ENCODE data around the gene FRMD3. TPM values are rescaled to one million over a fixed set of nuclear protein-coding genes. Genes with fewer than 3 reads are reported as not detected.
A peak's percentile ranks its signal among the peaks of the same experiment; 100 is the strongest.

The FRMD3 gene
- total RNA-seq, 4 donors from 2014 or later = 7.9 to 13.4 (median 11.8) TPM

DNA sequence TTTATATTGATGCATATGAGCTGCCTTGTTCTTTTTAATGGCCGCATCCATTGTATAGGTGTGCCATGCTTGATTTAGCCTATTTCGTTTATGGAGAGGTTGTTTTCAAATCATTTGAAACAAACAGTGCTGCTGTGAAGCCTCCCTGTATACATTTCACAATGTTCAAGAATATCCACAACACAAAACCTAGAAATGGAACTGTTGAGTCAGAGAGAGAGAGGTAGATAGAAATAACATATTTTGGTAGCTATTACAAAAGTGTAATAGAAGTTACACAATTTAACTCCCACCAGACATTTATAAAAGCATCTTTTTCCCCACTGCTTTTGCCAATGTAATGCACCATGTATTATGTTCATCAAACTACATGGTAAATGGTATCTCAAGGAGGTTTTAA is 82.0 kb downstream of the FRMD3 start:
- TF ChIP-seq POLR2AphosphoS5 (IDR thresholded peaks at IDR 0.05) (no peak), POLR2A (IDR thresholded peaks at IDR 0.05; ENCODE audit: low read depth) (no peak), EP300 (IDR thresholded peaks at IDR 0.05) (no peak)
- TF ChIP-seq, protein P1, sequence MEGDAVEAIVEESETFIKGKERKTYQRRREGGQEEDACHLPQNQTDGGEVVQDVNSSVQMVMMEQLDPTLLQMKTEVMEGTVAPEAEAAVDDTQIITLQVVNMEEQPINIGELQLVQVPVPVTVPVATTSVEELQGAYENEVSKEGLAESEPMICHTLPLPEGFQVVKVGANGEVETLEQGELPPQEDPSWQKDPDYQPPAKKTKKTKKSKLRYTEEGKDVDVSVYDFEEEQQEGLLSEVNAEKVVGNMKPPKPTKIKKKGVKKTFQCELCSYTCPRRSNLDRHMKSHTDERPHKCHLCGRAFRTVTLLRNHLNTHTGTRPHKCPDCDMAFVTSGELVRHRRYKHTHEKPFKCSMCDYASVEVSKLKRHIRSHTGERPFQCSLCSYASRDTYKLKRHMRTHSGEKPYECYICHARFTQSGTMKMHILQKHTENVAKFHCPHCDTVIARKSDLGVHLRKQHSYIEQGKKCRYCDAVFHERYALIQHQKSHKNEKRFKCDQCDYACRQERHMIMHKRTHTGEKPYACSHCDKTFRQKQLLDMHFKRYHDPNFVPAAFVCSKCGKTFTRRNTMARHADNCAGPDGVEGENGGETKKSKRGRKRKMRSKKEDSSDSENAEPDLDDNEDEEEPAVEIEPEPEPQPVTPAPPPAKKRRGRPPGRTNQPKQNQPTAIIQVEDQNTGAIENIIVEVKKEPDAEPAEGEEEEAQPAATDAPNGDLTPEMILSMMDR (IDR thresholded peaks at IDR 0.05) = no peak
- H3K27ac ChIP-seq (replicated peaks in 1 of 4) = no peak overlapping the region

DNA sequence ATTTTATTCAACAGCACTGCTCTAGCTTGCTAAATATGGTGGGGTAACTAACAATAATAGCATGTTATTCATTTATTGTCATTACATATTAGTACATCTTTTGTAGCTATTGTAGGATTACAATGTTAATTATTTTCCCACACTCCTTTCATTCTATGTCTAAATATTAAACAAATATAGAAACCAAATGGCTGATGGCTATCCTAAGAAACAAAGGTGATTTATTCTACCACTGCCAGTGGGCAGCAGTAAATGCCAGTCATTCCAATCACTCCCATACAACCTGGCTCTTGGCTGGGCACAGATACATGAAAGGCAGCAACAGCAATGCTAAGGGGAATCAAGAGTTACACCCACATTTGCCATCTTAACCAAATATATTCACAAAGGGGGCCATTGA is 84.1 kb downstream of the FRMD3 start:
- TF ChIP-seq EP300 (IDR thresholded peaks at IDR 0.05) = no peak
- no peak for TF ChIP-seq POLR2A (IDR thresholded peaks at IDR 0.05; ENCODE audit: low read depth)
- TF ChIP-seq, protein P1 (IDR thresholded peaks at IDR 0.05) = no peak
- TF ChIP-seq POLR2AphosphoS5 (IDR thresholded peaks at IDR 0.05) = no peak

More for the DNA sequence above, 82.0 kb downstream of the FRMD3 start:
- DNase-seq (ENCODE audit: extremely low spot score) = no peak
- Histone ChIP-seq H3K9me3 (peaks cover 0 to 5% (median 0%) of the 10 kb centered on the region in 4 donors), H3K4me1 (no peaks in the 10 kb centered on the region), H3K4me3 (no peak overlapping the region), H3K36me3 (no peaks in the 10 kb centered on the region), H3K27me3 (no peaks in the 10 kb centered on the region)
- WGBS = 89% methylated on average over 2 of the region's 2 CpGs
- intact Hi-C loops (cut with DNase I) = no loop called here

DNA sequence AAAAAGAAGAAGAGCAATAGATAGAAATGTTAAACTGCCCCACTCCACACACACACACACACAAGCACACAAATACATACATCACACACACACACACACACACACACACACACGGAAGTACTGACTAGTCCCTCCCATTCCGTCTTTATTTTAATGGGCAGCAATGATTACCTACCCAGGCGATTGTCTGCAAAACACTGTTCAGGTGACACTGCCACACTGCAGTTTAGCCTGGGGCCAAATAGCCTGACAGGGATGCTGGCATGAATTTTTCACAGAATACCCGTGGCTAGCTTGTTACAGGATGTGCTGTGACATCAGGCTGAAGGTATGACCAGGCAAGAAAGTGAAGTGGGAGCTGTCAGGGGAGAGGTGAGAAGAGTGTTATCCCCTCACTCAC is 86.9 kb downstream of the FRMD3 start:
- Histone ChIP-seq H3K27ac (replicated peaks in 1 of 4) (no peak overlapping the region), H3K27me3 (no peaks in the 10 kb centered on the region), H3K4me3 (no peak overlapping the region), H3K9me3 (no peaks in the 10 kb centered on the region), H3K4me1 (peaks cover 0 to 15% (median 8%) of the 10 kb centered on the region in 4 donors), H3K36me3 (no peaks in the 10 kb centered on the region)
- 77% methylated on average over 4 of the region's 4 CpGs for WGBS
- intact Hi-C loops (cut with DNase I) = no loop called here
- DNase-seq (ENCODE audit: extremely low spot score) = no peak
- TF ChIP-seq, protein P1 (IDR thresholded peaks at IDR 0.05) = no peak
- TF ChIP-seq EP300 (IDR thresholded peaks at IDR 0.05) (no peak), POLR2A (IDR thresholded peaks at IDR 0.05; ENCODE audit: low read depth) (no peak), POLR2AphosphoS5 (IDR thresholded peaks at IDR 0.05) (no peak)

More for the DNA sequence above, 84.1 kb downstream of the FRMD3 start:
- H3K27ac ChIP-seq (replicated peaks in 1 of 4) = no peak overlapping the region
- H3K36me3 ChIP-seq = no peaks in the 10 kb centered on the region
- H3K4me3 ChIP-seq = no peak overlapping the region
- intact Hi-C loops (cut with DNase I) = no loop called here
- no peak for DNase-seq (ENCODE audit: extremely low spot score)
- H3K27me3 ChIP-seq = no peaks in the 10 kb centered on the region
- H3K4me1 ChIP-seq = peaks cover 0 to 6% (median 0%) of the 10 kb centered on the region in 4 donors
- no peaks in the 10 kb centered on the region for H3K9me3 ChIP-seq

DNA sequence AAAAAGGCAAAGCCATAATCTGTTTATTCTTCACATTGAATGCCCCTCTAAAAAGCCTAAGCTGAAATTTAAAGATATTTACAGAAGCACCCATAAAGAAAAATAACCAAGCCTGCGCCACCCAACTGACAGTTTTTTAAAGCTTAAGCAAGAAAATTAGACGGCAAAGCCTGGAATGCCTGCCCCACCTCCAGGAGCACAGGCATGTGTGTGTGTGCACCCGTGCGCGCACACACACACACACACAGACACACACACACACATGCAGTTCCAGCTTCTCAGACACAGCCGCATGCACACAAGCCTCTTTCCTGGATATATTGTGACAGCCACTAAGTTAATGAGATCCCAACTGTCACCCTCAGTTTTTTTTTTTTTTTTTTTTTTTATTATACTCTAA is 88.2 kb downstream of the FRMD3 start:
- Histone ChIP-seq H3K27ac (replicated peaks in 1 of 4) (no peak overlapping the region), H3K27me3 (no peaks in the 10 kb centered on the region), H3K9me3 (no peaks in the 10 kb centered on the region), H3K4me1 (peaks cover under 1 to 23% (median 11%) of the 10 kb centered on the region in 4 donors), H3K36me3 (no peaks in the 10 kb centered on the region), H3K4me3 (no peak overlapping the region)
- intact Hi-C loops (cut with DNase I) = no loop called here
- DNase-seq (ENCODE audit: extremely low spot score) = no peak
- 74% methylated on average over 6 of the region's 6 CpGs for WGBS
- TF ChIP-seq, protein P1 (IDR thresholded peaks at IDR 0.05) = no peak
- TF ChIP-seq EP300 (IDR thresholded peaks at IDR 0.05) (no peak), POLR2AphosphoS5 (IDR thresholded peaks at IDR 0.05) (no peak), POLR2A (IDR thresholded peaks at IDR 0.05; ENCODE audit: low read depth) (no peak)

DNA sequence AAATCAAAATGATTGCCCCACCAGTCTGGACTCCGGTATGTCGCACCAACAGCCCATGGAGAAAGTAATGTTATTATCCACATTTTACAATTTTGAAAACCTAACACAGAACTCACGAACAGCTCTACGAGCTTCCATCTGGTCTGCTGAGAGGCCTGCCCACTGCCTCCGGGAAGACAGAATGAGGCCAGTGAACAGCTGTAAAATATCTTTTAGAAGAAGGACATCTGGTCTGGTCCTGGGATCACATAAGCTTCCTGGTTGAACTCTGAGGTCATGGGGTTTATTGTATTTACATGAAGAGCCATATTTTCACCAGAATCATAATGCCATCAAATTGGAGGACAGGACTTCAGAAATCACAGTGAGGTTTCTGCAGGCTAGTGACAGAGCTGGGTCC is 89.0 kb downstream of the FRMD3 start:
- no peak for DNase-seq (ENCODE audit: extremely low spot score)
- intact Hi-C loops (cut with DNase I) = no loop called here

More for the DNA sequence above, 89.0 kb downstream of the FRMD3 start:
- H3K27ac ChIP-seq (replicated peaks in 1 of 4) = peak overlapping the region in 3 of 4 donors; percentile 30 to 60 (median 59)
- no peaks in the 10 kb centered on the region for H3K36me3 ChIP-seq
- peaks cover 9 to 28% (median 18%) of the 10 kb centered on the region in 4 donors for H3K4me1 ChIP-seq
- H3K4me3 ChIP-seq = no peak overlapping the region
- no peaks in the 10 kb centered on the region for H3K9me3 ChIP-seq
- no peaks in the 10 kb centered on the region for H3K27me3 ChIP-seq
- TF ChIP-seq POLR2A (IDR thresholded peaks at IDR 0.05; ENCODE audit: low read depth) (no peak), POLR2AphosphoS5 (IDR thresholded peaks at IDR 0.05) (peak in 1 of 2 donors; percentile 37)
- WGBS = 77% methylated on average over 5 of the region's 5 CpGs
